ENCODE measurements around the gene ADAMTSL1. TPM values are rescaled to one million over a fixed set of nuclear protein-coding genes. Genes with fewer than 3 reads are reported as not detected.
A peak's percentile ranks its signal among the peaks of the same experiment; 100 is the strongest.

ADAMTSL1 gene
- total RNA-seq, 6 experiments from 2014 or later, result 37.3 to 98.1 (median 90.8) TPM

- H3K27me3 Mint-ChIP-seq (ENCODE audit: insufficient read depth), result peaks cover 1% of the 10 kb centered on the region
- no peak overlapping the region for H3K4me3 Mint-ChIP-seq
- peaks cover 17% of the 10 kb centered on the region for H3K4me1 Mint-ChIP-seq (ENCODE audit: low read depth)
- peaks cover 27% of the 10 kb centered on the region; the same call in 1 of the 2 replicates for H3K36me3 Mint-ChIP-seq (ENCODE audit: low read depth)
- DNase-seq, result no peak
- H3K27ac Mint-ChIP-seq, result no peak overlapping the region
- no peaks in the 10 kb centered on the region for H3K9me3 Mint-ChIP-seq
- TF ChIP-seq, protein P1, sequence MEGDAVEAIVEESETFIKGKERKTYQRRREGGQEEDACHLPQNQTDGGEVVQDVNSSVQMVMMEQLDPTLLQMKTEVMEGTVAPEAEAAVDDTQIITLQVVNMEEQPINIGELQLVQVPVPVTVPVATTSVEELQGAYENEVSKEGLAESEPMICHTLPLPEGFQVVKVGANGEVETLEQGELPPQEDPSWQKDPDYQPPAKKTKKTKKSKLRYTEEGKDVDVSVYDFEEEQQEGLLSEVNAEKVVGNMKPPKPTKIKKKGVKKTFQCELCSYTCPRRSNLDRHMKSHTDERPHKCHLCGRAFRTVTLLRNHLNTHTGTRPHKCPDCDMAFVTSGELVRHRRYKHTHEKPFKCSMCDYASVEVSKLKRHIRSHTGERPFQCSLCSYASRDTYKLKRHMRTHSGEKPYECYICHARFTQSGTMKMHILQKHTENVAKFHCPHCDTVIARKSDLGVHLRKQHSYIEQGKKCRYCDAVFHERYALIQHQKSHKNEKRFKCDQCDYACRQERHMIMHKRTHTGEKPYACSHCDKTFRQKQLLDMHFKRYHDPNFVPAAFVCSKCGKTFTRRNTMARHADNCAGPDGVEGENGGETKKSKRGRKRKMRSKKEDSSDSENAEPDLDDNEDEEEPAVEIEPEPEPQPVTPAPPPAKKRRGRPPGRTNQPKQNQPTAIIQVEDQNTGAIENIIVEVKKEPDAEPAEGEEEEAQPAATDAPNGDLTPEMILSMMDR (IDR thresholded peaks at IDR 0.05), result no peak
These were observed 247.5 kb downstream of the ADAMTSL1 start for GRCh38 chr9:18721267-18721994.

- no peak overlapping the region for H3K27ac Mint-ChIP-seq
- peaks cover 22% of the 10 kb centered on the region for H3K4me1 Mint-ChIP-seq (ENCODE audit: low read depth)
- H3K36me3 Mint-ChIP-seq (ENCODE audit: low read depth), result peaks cover 31% of the 10 kb centered on the region; the same call in 1 of the 2 replicates
- H3K27me3 Mint-ChIP-seq (ENCODE audit: insufficient read depth), result peaks cover 1% of the 10 kb centered on the region
- no peaks in the 10 kb centered on the region for H3K9me3 Mint-ChIP-seq
- no peak overlapping the region for H3K4me3 Mint-ChIP-seq
- DNase-seq, result no peak
- TF ChIP-seq, protein P1 (IDR thresholded peaks at IDR 0.05), result no peak
These were observed 248.0 kb downstream of the ADAMTSL1 start for GRCh38 chr9:18721995-18722310.

GRCh38 chr9:18722882-18723281 is 248.9 kb downstream of the ADAMTSL1 start:
- Mint-ChIP-seq H3K9me3 (no peaks in the 10 kb centered on the region), H3K27ac (no peak overlapping the region), H3K36me3 (ENCODE audit: low read depth) (peaks cover 39% of the 10 kb centered on the region; the same call in 1 of the 2 replicates), H3K4me1 (ENCODE audit: low read depth) (peaks cover 23% of the 10 kb centered on the region), H3K27me3 (ENCODE audit: insufficient read depth) (peaks cover 1% of the 10 kb centered on the region), H3K4me3 (no peak overlapping the region)
- no peak for DNase-seq
- TF ChIP-seq, protein P1 (IDR thresholded peaks at IDR 0.05), result no peak

DNA sequence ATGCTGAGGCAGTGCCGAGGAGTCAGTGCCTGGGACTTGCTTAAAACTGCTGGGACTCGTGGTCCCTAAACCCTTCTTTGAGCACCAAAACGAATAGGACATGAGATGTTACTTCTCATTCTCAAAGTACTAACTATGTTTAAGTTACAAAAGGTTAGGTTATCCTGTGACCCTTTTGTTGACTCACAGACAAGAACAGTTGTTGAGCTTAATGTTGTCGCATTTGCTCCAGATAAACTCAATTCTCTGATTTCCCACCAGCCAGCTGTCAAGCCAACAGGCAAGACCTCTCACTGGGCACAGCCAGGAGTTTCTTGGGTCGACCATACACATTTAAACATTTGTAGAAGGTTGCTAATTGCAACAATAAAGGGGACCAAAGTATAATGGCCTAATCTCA is 249.4 kb downstream of the ADAMTSL1 start:
- no peak overlapping the region for H3K27ac Mint-ChIP-seq
- H3K4me1 Mint-ChIP-seq (ENCODE audit: low read depth), result peaks cover 19% of the 10 kb centered on the region
- no peak for DNase-seq
- H3K27me3 Mint-ChIP-seq (ENCODE audit: insufficient read depth), result peaks cover 1% of the 10 kb centered on the region
- TF ChIP-seq, protein P1 (IDR thresholded peaks at IDR 0.05), result no peak
- no peak overlapping the region for H3K4me3 Mint-ChIP-seq
- no peaks in the 10 kb centered on the region for H3K9me3 Mint-ChIP-seq
- H3K36me3 Mint-ChIP-seq (ENCODE audit: low read depth), result peaks cover 43% of the 10 kb centered on the region; the same call in 1 of the 2 replicates

DNA sequence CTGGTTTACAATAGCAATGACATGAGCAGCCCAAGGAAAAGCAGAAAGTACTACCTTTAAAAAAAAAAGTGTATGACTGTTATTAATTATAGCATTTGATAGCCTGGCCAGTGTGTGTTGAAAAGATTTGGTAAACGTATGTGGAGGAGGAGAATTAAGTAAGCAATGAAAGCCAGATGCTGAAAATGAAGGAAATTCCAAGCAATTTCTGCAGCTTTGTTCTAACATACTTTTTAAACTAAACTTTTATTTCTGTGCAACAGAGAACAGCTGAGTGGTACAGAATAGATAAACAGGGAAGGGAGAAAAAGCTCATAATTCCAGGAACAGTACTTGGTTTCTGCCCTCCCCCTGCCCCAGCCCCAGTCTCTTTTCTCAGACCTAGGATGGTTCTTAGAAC is 252.6 kb downstream of the ADAMTSL1 start:
- peak overlapping the region; percentile 3; the same call in 1 of the 2 replicates for H3K27ac Mint-ChIP-seq
- peaks cover 57% of the 10 kb centered on the region; the same call in 1 of the 2 replicates for H3K36me3 Mint-ChIP-seq (ENCODE audit: low read depth)
- peaks cover 1% of the 10 kb centered on the region for H3K27me3 Mint-ChIP-seq (ENCODE audit: insufficient read depth)
- DNase-seq, result no peak
- TF ChIP-seq, protein P1 (IDR thresholded peaks at IDR 0.05), result no peak
- peaks cover 13% of the 10 kb centered on the region for H3K4me1 Mint-ChIP-seq (ENCODE audit: low read depth)
- no peak overlapping the region for H3K4me3 Mint-ChIP-seq
- H3K9me3 Mint-ChIP-seq, result no peaks in the 10 kb centered on the region
